Aorta (tissue), 5 donors: Measurements from ENCODE around the gene CARD9. TPM values are rescaled to one million over a fixed set of nuclear protein-coding genes. Genes with fewer than 3 reads are reported as not detected.

Source experiments
- ATAC-seq: fragments of 200-7000 bp; cut with Tn5 transposase; one replicate; pipeline ENCODE4 v1.9.1; 2022; ENCODE audit warnings: moderate library complexity; ENCODE audit not compliant: low FRiP score
- DNase-seq, 2 donors: peaks; one replicate each; pipeline ENCODE4 v3.0.0-alpha.2; 2020
- H3K27ac ChIP-seq, 2 donors: one replicate each; pipeline ENCODE4 v1.5.1; 2013; ENCODE audit warnings: low read length in 2 of 2, mild to moderate bottlenecking in 2 of 2, moderate library complexity in 2 of 2, control low read depth in 1 of 2, inconsistent platforms in 1 of 2, low read depth in 1 of 2
- H3K27me3 ChIP-seq, 2 donors: one replicate each; pipeline ENCODE4 v1.6.1; 2013; ENCODE audit warnings: control low read depth in 1 of 2, low read length in 1 of 2, mild to moderate bottlenecking in 1 of 2, moderate library complexity in 1 of 2; ENCODE audit not compliant: insufficient read depth in 2 of 2, control insufficient read depth in 1 of 2
- H3K36me3 ChIP-seq, 2 donors: one replicate each; pipeline ENCODE4 v1.6.1; 2013; ENCODE audit warnings: control low read depth in 1 of 2, low read length in 1 of 2, mild to moderate bottlenecking in 1 of 2; ENCODE audit not compliant: insufficient read depth in 2 of 2, control insufficient read depth in 1 of 2
- H3K4me1 ChIP-seq, 2 donors: one replicate each; pipeline ENCODE4 v1.6.1; 2013; ENCODE audit warnings: low read length in 2 of 2, control low read depth in 1 of 2, mild to moderate bottlenecking in 1 of 2, moderate library complexity in 1 of 2; ENCODE audit not compliant: insufficient read depth in 2 of 2, control insufficient read depth in 1 of 2
- H3K4me3 ChIP-seq, 2 donors: one replicate each; pipeline ENCODE4 v1.5.1; 2013; ENCODE audit warnings: low read length in 2 of 2, control low read depth in 1 of 2, mild to moderate bottlenecking in 1 of 2
- H3K9me3 ChIP-seq: one replicate; pipeline ENCODE4 v1.6.1; 2013; ENCODE audit warnings: mild to moderate bottlenecking, low read length; ENCODE audit not compliant: control insufficient read depth
- WGBS, 2 donors: extraction: QIAGEN DNeasy Blood & Tissue Kit; methylation state at CpG; one replicate each; pipeline ENCODE4 v1.1.7; 2013; 5-methylcytosine and 5-hydroxymethylcytosine counted together
- intact Hi-C, 2 donors: fragments of 100-400 bp; cut with DNase I; formaldehyde crosslinking; loops; one replicate each; pipeline versions ENCODE4 v1.14.2 to v1.15.0; 2022
- polyA plus RNA-seq, 2 donors: library from polyadenylated mRNA; stranded (reverse); fragments of 200-250 nt; gene quantifications; one replicate each; pipeline ENCODE4 v1.2.3, GENCODE V29; 2013
- total RNA-seq, 2 donors: library from RNA; stranded (reverse); fragmentation: NEBNext Ultra II Directional; extraction: Animal tissue kit (Norgen Biotek cat#: 25700); gene quantifications; one replicate each; pipeline ENCODE4 v1.2.1, GENCODE V29; 2021
- donor health status: healthy with polysubstance abuse.
- donor health status: Bipolar disorder and iron deficiency.
- donor health status: DM: no; HTN: no; CAD: no.
- donor health status: DM: no; HTN: no; CAD: no.
- donor health status: DM: yes; HTN: yes; CAD: no.

The CARD9 gene
- total and polyA plus RNA-seq, 4 donors: 1.4 to 5.3 (median 3.5) TPM

DNA sequence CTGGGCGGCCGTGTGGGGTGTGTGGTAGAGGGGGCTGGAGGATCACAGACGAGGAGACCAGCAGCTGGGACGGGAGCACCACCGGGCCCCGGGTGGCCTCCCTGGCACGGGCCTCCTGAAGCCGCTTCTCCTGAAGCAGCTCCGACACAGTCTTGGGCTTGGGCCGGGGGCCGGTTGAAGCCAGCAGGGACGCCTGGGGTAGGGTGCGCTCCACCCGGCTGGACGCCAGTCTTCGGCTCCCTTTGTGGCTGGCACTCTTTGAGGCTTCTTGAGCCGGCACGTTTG lies 5.5 kb upstream of the CARD9 start:
- intact Hi-C loops: no loop called here
- no peaks in the 10 kb centered on the region for H3K9me3 ChIP-seq
- peaks cover 0 to 4% of the 10 kb centered on the region in 2 donors for H3K36me3 ChIP-seq
- H3K4me1 ChIP-seq: no peaks in the 10 kb centered on the region
- H3K27me3 ChIP-seq: no peaks in the 10 kb centered on the region
- DNase-seq: no peak
- WGBS, 2 donors: 84 to 87% methylated on average over 9 to 18 of the region's 18 CpGs
- no peak overlapping the region for H3K27ac ChIP-seq
- no peak for ATAC-seq
- H3K4me3 ChIP-seq: no peak overlapping the region

DNA sequence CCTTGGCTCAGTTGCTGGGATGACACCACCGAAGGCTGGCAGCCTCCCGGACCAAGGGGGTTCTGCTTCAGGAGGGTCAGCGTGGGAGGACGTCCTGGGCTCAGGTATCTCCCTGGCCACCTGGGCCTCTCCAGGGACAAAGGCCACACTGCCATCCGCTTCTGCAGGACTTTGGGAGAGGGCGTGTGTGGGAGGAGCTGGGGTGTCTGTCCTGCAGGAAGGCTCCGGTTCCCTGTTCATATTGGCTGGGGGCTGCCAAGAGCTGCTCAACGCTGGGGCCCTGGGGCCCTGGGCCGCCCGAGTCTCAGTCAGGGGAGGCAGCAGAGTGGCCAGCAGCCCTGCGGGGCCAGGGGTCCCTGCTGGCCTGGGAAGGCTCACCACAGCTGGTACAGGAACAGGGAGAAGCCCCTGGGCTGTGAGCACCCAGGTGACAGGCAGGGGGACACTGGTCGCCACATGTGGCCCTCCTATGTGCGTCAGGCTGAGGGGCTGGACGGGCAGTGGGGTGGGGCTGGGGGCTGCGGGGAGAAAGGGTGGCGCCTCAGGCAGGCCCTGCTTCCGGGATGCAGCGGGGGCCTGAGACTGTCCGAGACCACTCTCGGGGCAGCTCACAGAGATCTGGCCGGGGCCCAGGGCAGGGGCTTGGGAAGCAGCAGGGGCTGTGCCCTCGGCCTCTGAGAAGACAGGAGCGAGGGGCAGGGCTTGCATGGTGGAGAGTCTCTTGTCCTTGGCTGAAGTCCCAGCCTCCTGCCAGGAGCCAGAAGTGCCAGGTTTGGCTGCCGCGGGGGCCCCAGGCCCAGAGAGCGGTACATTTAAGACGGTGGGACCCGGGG lies 4.9 kb upstream of the CARD9 start:
- Histone ChIP-seq H3K4me3 (no peak overlapping the region), H3K36me3 (peaks cover 0 to 4% of the 10 kb centered on the region in 2 donors), H3K4me1 (no peaks in the 10 kb centered on the region), H3K9me3 (no peaks in the 10 kb centered on the region), H3K27me3 (no peaks in the 10 kb centered on the region), H3K27ac (no peak overlapping the region)
- ATAC-seq (no peak), DNase-seq (no peak)
- WGBS, 2 donors: 80 to 86% methylated on average over 25 to 28 of the region's 28 CpGs
- intact Hi-C loops: no loop called here

- WGBS, 2 donors: 87 to 90% methylated on average over 28 to 32 of the region's 32 CpGs
- Histone ChIP-seq H3K9me3 (no peaks in the 10 kb centered on the region), H3K27me3 (no peaks in the 10 kb centered on the region), H3K36me3 (peaks cover 0 to 1% of the 10 kb centered on the region in 2 donors), H3K4me1 (no peaks in the 10 kb centered on the region), H3K4me3 (no peak overlapping the region), H3K27ac (no peak overlapping the region)
- no peak for DNase-seq
- ATAC-seq: no peak
- intact Hi-C loops: no loop called here
These were observed 4.1 kb upstream of the CARD9 start for GRCh38 chr9:136377341-136378169.

GRCh38 chr9:136376457-136376856 lies 3.0 kb upstream of the CARD9 start:
- Histone ChIP-seq H3K4me1 (no peaks in the 10 kb centered on the region), H3K4me3 (no peak overlapping the region), H3K27ac (no peak overlapping the region), H3K36me3 (no peaks in the 10 kb centered on the region), H3K9me3 (no peaks in the 10 kb centered on the region), H3K27me3 (no peaks in the 10 kb centered on the region)
- intact Hi-C loops: no loop called here
- ATAC-seq: no peak
- DNase-seq: no peak
- 73 to 83% methylated on average over 6 to 8 of the region's 8 CpGs for WGBS, 2 donors

DNA sequence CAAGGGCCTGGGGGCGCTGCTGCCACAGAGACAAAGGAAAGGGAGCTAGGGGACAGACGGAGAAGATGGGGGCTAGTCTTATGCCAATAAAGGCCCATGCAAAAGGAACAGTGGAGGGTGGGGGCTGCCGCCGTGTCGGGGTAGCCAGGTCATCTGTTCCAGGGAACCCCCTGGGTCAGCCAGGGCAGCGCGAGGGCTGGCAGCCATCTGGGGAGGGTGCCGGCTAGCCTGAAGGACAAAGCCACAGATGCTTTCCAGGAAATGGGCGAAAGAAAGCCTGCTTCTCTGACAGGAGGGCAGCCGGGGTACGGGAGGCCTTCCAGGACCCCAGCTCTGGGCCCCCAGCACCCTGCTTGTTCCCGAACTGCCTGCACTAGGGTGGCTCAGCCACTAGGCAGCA lies 1.6 kb upstream of the CARD9 start:
- Histone ChIP-seq H3K9me3 (no peaks in the 10 kb centered on the region), H3K27ac (no peak overlapping the region), H3K4me1 (no peaks in the 10 kb centered on the region), H3K4me3 (no peak overlapping the region), H3K36me3 (no peaks in the 10 kb centered on the region), H3K27me3 (no peaks in the 10 kb centered on the region)
- DNase-seq (no peak), ATAC-seq (no peak)
- 93% methylated on average over 12 of the region's 12 CpGs for WGBS, 2 donors
- intact Hi-C loops: no loop called here

- Histone ChIP-seq H3K4me3 (no peak overlapping the region), H3K36me3 (no peaks in the 10 kb centered on the region), H3K27ac (no peak overlapping the region), H3K27me3 (no peaks in the 10 kb centered on the region), H3K4me1 (no peaks in the 10 kb centered on the region), H3K9me3 (no peaks in the 10 kb centered on the region)
- intact Hi-C loops: no loop called here
- DNase-seq: no peak
- ATAC-seq: no peak
- 90 to 94% methylated on average over 14 of the region's 14 CpGs for WGBS, 2 donors
These were observed 710 bp upstream of the CARD9 start for GRCh38 chr9:136374183-136374575.

GRCh38 chr9:136372561-136373299 lies 739 bp downstream of the CARD9 start:
- ATAC-seq: peak; percentile 44
- no peaks in the 10 kb centered on the region for H3K27me3 ChIP-seq
- H3K27ac ChIP-seq: no peak overlapping the region
- intact Hi-C loops: no loop called here
- WGBS, 2 donors: 15 to 21% methylated on average over 21 of the region's 21 CpGs
- peak in 1 of 2 donors; percentile 89 for DNase-seq
- H3K4me1 ChIP-seq: no peaks in the 10 kb centered on the region
- no peak overlapping the region for H3K4me3 ChIP-seq
- no peaks in the 10 kb centered on the region for H3K9me3 ChIP-seq
- H3K36me3 ChIP-seq: no peaks in the 10 kb centered on the region

- Histone ChIP-seq H3K36me3 (no peaks in the 10 kb centered on the region), H3K9me3 (no peaks in the 10 kb centered on the region), H3K27ac (no peak overlapping the region), H3K4me3 (no peak overlapping the region), H3K27me3 (no peaks in the 10 kb centered on the region), H3K4me1 (no peaks in the 10 kb centered on the region)
- ATAC-seq: no peak
- intact Hi-C loops: no loop called here
- DNase-seq: no peak
- 86 to 88% methylated on average over 20 to 21 of the region's 21 CpGs for WGBS, 2 donors
These were observed 1.5 kb downstream of the CARD9 start for GRCh38 chr9:136372006-136372405.
